NCI-H226 (cell line): ENCODE results near the gene PSMA7.
A peak's percentile ranks its signal among the peaks of the same experiment; 100 is the strongest.
"Not testable (repeated sequence)": the region's sequence is repeated elsewhere in the genome, so short reads cannot be mapped to it uniquely, and the experiment has no call there.

Source experiments
- DNase-seq: peaks from one replicate; pipeline ENCODE4 v3.0.0-alpha.2; 2015

The PSMA7 gene

GRCh38 chr20:62118113-62119043 is 24.8 kb downstream of the PSMA7 start:
- DNase-seq = no peak

- DNase-seq = no peak
These were observed 25.5 kb downstream of the PSMA7 start for GRCh38 chr20:62117658-62118057.

GRCh38 chr20:62117362-62117646 is 25.9 kb downstream of the PSMA7 start:
- no peak for DNase-seq

GRCh38 chr20:62116558-62117361 is 26.4 kb downstream of the PSMA7 start:
- no peak for DNase-seq

GRCh38 chr20:62115800-62116407 is 27.3 kb downstream of the PSMA7 start:
- DNase-seq = not testable (repeated sequence)

- no peak for DNase-seq
These were observed 28.3 kb downstream of the PSMA7 start for GRCh38 chr20:62114894-62115293.

- DNase-seq = no peak
These were observed 30.8 kb downstream of the PSMA7 start for GRCh38 chr20:62112368-62112767.

- DNase-seq = no peak
These were observed 32.0 kb downstream of the PSMA7 start for GRCh38 chr20:62111148-62111547.

- DNase-seq = no peak
These were observed 37.6 kb downstream of the PSMA7 start for GRCh38 chr20:62105592-62105991.

- no peak for DNase-seq
These were observed 38.3 kb downstream of the PSMA7 start for GRCh38 chr20:62104791-62105345.

- DNase-seq = no peak
These were observed 38.9 kb downstream of the PSMA7 start for GRCh38 chr20:62104234-62104789.

- DNase-seq = no peak
These were observed 39.5 kb downstream of the PSMA7 start for GRCh38 chr20:62103508-62104233.

GRCh38 chr20:62101078-62101477 is 42.1 kb downstream of the PSMA7 start:
- no peak for DNase-seq

GRCh38 chr20:62097881-62098407 is 45.2 kb downstream of the PSMA7 start:
- no peak for DNase-seq

- DNase-seq = no peak
These were observed 46.5 kb downstream of the PSMA7 start for GRCh38 chr20:62096421-62097380.

GRCh38 chr20:62089393-62089792 is 53.8 kb downstream of the PSMA7 start:
- DNase-seq = no peak

GRCh38 chr20:62088258-62089127 is 54.7 kb downstream of the PSMA7 start:
- DNase-seq = peak; percentile 74

- DNase-seq = no peak
These were observed 55.6 kb downstream of the PSMA7 start for GRCh38 chr20:62087632-62088031.

GRCh38 chr20:62087227-62087626 is 56.0 kb downstream of the PSMA7 start:
- DNase-seq = no peak
